Activated CD8-positive, alpha-beta memory T cell treated with anti-CD3 and anti-CD28 coated beads, Interleukin-2, amount 50 U/mL, for 4 hours (primary cell): ENCODE measurements around the gene CATSPERD.
A peak's percentile ranks its signal among the peaks of the same experiment; 100 is the strongest.
"Not testable (repeated sequence)": the region's sequence is repeated elsewhere in the genome, so short reads cannot be mapped to it uniquely, and the experiment has no call there.

Source experiments
- DNase-seq: peaks from one replicate; pipeline ENCODE4 v3.0.0-alpha.2; 2020

The CATSPERD gene

DNA sequence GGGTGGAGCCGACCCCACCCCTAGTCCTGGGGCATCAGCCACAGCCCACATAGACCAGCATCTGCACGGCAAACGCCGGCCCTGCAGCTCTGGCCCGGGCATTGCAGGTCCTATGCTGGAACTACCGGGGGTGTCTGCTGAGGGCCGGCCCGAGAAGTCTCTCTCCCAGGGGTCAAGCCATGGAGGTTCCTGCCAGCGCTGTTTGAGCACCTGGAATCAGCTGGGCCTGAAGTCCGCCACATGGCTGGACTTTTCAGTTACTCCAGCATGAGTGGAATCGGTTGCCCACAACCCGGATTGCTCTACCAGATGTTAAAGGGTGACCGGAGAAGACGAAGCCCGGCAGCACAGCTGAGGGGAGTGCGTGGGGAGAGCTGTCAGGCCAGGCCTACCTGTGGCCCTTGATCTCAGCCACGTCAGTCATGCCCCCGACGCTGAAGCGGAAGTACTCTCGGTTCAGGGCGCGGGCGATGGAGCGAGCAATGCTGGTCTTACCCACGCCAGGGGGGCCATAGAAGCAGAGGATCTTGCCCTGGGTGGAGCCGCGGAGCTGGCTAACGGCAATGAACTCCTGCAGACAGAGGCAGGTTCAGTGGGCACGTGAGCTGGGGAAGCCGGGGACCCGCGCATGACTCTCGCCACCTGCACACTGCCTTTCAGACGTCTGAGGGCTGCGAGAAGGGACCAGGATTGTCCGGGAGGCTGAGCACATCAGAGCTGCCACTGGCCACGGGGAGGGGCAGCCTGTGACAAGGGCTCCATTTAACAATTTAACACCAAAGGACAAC, 21.6 kb upstream of the CATSPERD start:
- no peak for DNase-seq

DNA sequence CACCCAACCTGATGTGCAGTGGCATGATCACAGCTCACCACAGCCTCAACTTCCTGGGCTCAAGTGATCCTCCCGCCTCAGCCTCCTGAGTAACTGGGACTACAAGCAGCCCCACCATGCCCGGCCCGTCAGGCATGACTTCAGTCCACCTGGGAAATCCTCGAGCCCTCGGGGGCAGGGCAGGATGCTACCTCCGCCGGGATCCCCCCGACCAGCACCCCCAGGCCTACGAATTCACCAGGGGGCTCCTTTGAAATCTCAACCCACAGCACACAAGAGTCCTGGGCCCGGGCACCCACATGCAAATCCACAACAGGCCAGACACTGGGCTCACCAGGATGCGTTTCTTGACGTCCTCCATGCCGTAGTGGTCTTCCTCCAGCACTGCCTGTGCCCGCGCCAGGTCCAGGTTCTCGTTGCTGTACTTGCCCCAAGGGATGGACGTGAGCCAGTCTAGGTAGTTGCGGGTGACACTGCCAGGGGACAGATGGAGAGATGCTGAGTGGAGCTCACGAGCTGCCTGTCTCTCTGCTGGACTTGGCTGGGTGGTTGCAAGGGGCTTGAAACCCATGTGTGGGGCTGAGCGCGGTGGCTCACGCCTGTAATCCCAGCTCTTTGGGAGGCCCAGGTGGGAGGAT, 19.9 kb upstream of the CATSPERD start:
- no peak for DNase-seq

DNA sequence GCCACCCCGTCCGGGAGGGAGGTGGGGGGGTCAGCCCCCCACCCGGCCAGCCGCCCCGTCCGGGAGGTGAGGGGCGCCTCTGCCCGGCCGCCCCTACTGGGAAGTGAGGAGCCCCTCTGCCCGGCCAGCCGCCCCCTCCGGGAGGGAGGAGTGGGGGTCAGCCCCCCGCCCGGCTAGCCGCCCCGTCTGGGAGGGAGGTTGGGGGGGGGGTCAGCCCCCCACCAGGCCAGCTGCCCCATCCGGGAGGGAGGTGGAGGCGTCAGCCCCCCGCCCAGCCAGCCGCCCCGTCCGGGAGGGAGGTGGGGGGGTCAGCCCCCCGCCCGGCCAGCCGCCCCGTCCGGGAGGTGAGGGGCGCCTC, 18.4 kb upstream of the CATSPERD start:
- not testable (repeated sequence) for DNase-seq

DNA sequence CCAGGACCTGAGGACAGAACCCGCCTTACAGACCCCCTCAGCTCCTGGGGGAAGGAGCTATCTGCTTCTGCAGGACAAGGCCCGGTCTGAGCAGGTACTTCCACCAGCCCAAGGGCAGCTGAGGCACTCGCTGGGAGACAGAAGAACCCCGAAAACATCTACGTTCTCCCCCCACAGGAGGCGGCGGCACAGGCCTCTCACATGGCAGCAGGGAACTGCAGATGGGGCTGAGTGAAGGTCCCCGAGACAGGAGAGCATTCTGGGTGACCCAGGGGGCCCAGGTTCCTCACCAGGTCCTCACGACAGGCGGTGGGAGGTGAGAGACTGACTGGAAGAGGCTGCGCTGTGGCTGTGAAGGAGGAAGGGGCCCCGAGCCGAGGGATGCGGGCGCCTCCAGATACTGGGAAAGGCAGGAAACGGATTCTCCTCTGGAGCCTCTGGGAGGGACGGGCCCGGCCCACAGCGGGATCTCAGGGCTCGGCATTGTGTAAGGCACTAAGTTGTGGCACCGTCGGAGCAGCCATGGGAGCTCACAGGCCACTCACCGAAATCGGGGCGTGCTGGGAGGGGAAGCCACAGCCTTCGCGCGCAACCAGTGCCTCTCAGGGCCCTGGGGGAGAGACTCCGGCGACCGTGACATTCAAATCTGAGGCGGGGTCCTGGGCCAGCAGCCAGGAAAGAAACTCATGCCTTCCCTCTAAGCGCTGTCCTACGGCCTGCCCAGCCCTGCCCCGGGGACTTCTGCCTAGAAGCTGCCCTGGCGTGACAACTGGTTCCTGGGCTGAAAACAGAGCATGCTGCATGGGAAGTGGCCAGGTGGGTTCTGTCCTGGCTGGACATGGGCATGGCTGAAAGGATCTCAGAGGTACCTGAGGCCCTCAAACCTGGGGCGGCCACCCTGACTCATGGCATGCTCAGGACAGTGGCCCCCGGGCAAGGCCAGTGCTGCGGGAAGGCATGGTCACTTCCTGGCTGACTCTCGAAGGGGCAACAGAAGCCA, 16.3 kb upstream of the CATSPERD start:
- DNase-seq, result no peak

DNA sequence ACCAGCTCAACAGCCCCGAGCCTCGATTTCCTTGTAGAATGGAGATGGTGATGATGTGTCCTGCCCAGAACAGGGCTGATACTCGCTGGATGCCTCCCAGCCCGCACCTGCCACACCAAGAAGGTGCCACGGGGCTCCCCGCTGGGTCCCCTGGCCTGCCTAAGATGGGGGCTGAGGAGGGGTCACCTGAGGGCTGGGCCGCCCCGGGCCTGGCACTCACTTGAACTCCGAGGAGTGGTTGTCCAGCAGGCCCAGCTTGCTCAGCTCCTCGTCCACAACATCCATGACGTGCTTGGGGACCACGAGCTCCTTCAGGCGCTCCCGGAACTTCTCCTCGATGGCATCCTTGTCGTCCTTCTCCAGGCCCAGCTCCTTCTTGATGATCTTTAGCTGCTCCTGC, 14.9 kb upstream of the CATSPERD start:
- no peak for DNase-seq

DNA sequence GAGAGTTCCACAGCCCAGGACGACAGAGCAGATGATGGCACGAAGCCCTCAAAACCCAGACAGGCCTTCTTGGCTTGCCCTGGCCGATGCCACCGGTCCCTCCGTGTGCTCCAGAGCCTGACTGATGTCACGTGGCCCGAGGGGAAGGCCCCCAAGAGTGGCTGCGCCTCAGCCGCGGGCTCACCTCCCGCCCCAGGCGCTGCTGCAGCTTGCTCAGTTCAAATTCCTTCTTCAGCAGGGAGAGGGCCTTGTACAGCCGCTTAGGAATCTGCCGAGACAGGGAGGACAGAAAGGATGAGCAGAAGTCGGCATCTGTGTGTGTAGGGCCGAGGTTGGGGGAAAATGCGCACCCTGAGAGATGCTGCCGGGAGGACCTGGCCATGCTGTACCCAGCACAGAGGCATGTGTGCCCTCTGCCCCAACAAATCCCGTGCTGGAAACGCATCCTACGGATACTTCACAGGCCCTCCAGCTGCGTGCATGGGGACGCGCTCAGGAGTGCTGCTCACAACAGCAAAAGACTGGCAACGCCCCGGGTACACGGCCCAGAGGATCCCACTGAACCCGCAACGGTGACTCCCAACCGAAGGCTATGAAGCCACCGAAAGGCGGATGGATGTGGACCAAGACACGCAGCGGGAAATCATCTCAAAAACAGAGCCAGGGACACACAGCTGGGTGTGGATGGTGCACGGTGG, 13.4 kb upstream of the CATSPERD start:
- no peak for DNase-seq

DNA sequence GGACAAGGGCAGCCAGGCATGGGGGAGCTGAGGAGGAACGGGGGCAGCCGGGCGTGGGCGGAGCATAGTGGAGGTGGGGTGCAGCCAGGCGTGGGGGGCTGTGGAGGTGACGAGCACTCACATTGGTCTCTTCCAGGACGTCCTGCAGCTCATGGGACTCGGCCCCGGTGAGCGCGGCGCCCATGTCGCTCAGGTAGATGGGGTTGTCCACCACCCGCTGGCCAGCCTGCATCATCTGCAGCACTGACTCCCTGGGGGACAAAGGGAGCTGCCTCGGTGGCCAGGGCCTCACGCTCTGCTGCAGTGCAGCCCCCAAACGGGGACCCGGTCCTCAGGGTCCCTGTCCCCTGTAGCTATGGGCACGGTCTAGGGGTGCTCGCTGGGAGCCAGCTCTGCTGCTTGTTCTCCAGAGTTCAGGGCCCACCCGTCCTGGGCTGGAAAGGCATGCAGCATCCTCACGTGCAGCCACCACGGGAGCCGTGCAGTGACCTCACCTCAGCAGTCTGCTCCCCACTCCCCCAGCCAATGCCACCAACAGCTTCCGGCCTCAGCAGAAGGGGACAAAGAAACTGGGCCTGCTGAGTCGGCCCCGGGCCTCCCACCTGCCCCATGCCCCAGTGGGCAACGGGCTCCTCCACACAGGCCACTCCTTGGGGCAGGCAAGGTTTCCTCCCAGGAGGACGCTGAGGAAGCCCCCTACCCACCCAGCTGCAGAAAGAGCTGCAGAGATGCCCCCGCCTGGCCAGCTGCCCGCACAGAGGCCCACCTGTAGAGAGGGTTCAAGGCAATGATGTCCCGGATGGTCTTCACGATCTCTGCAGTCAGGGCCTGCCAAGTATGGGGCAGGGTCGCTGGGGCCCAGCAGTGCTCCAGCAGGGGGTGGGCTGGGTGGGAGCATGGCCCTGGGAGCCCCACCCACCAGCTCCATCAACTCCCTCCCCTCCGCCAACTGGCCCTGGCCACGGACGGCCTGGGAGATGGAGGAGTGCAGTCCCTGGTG, 12.6 kb upstream of the CATSPERD start:
- no peak for DNase-seq

DNA sequence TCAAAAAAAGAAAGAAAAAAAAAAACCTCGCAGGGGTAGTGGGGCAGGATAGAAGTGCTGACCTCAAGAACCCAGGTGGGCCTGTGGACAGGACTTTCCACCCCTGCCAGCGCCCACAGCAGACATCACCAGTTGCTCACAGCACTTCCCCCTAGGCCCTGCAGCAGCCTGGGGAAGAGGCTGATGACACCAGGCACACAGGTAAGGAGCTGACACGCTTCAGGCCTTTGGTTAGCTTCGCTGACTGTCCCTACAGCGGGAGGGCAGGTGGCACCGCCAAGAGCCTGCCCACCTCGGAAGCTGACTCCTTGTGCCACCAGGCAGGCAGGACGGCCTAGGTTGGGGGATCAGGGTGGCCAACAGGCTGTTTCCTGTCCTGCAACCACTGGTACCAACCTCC, 9.4 kb upstream of the CATSPERD start:
- DNase-seq, result no peak

DNA sequence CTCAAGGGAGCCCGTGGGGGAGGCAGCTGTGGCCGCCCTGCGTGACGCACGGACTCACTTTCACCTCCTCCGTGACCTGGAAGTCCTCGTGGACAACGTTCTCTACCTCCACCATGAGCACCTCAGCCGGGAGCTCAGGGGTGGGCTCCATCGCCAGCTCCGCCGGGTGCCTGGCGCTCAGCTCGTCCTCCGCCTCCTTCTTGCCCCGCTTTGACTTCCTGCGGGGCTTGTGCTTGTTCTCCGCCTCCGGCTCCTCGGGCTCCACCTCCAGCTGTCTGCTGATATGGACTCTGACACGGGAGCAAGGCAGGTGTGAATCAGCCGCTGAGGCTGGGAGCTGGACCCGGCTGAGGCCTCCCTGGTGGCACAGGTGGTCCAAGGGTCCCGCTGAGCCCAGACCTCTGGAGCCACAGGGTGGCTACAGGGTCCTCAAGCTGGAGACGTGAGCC, 8.7 kb upstream of the CATSPERD start:
- DNase-seq, result no peak

DNA sequence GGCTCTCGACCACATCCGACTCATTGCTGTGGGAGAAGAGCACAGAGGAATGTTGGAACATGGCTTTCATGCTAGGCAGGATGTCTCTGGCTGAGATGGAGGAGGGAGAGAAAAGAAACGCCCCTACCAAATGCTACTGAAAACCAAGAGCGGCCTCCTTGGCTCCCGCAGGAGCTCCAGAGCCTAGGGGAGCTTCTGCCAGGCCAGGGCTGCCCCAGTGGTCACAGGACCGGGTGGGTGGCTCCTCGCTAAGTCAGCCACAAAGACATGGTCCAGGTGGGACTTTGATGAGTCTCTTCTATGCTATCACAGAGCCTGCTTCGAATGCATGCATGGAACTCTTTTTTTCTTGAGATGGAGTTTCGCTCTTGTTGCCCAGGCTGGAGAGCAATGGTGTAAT, 7.2 kb upstream of the CATSPERD start:
- DNase-seq, result no peak

DNA sequence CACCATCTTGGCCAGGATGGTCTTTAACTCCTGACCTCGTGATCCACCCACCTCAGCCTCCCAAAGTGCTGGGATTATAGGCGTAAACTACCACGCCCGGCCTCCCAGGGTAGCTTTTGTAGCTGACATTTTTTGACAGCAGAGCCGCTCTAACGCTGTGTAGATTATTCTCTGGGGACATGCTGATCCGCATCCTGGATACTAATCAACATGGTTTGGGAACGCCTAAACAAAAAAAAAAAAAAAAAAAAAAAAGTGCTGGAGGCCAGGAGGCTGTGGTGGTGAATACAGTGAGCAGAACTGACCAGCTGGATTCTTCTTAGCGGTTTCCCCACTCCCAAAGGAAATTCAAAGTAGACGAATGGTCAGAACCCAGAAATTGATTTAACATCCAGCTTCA, 5.6 kb upstream of the CATSPERD start:
- no peak for DNase-seq

DNA sequence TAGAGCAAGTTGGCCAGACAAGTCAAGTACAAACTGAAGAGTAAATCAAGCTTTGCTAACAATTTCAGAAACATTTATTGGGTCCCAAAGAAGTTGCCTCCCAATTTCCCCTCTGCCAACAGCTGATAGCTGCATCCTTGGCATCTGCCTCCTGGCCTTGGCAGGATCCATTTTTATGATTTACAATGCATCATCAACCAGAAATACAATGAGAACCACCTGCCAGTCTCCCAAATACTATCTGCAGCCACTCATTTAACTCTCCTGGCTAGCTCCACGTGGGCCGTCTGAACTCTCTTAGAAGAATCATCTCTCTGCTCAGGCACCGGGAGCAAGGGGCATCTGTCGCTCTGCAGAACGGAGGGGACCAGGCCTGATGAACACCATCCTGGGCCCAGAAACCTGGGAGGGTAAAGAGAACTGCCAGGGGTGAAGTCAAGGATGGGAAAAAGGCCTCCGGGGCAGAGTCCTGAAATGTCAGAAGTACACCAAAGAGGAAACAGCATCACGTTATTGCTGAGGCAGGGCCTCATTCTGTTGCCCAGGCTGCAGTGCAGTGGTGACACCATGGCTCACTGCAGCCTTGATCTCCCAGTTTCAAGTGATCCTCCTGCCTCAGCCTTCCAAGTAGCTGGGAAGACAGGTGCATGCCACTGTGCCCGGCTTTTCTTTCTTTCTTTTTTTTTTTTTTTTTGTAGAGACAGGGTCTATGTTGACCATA, 3.1 kb upstream of the CATSPERD start:
- no peak for DNase-seq

DNA sequence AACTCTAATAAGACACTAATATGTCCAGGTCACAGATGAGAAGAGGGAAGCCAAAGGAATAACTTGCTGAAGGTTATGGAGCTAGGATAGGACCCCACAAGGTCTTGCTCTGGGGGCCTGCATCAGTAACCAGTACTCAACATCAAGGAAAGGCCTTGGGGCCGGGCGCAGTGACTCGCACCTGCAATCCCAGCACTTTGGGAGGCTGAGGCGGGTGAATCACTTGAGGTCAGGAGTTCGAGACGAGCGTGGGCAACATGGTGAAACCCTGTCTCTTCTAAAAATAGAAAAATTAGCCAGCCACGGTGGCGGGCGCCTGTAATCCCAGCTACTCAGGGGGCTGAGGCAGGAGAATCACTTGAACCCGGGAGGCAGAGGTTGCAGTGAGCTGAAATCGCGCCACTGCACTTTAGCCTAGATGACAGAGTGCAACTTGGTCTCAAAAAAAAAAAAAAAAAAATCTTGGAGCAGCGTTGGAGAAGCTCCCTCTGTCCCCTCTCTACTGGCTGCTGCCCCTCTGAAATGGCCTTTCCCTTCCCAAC, 2.3 kb upstream of the CATSPERD start:
- peak; percentile 47 for DNase-seq

DNA sequence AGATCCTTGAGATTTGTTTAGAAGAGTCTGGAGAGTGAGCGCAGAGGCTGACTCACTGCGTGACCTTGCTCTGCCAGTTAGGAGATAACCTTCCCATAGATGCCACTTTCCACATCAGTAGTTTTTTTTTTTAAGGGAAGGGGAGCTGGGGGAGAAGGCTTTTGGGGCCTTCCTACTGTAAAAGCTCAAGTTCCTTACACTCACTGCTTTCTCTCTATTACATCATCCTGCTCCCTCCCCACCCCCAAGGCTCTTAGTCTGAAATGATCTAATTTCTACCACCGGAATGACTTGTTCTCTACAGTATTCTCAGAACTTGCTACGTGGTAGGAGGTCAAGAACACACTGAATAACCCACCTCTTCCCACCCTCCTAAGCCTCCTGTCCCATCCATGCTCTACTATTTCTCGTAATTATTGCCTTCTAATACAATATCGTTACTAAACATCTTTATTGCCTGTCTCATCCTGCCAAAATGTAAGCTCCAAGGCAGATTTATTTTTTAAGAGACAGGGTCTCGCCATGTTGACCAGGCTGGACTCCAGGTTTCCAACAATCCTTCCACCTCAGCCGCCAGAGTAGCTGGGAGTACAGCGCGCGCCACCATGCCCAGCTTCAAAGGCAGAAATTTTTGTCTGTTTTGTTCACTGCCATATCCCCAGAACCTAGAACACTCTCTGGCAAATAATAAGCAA, 1.7 kb upstream of the CATSPERD start:
- peak; percentile 41 for DNase-seq

DNA sequence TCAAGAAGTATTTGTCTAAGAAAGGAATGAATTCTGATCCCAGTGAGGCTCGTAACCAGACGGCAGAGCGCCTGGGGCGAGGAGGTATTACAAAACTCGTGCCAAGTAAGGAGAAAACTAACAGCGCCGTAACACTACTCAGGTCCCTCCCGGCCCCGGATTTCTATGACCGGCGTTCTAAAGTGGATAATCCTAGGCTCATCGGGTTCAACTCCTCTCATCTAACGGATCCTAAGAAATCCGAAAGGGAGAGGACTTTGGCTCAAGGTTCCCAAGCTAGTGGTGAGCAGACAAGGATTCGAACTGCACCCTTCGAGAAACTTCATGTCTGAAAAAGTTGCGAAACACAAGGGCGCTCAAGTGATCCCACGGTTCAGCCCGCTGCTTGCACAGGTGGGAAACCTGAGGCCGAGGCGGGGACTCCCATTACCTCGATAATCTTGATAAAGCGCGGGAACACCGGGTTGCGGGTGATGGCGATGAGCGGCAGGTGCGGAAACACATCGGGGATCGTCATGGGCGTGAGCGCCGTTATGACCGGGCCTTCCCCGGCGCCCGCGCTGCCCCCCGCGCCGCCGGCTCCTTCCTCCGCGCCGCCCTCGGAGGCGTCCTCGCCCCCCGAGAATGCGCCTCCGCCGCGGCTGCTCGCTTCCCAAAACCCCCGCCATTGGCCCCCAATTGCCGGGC, 1.0 kb upstream of the CATSPERD start:
- no peak for DNase-seq

DNA sequence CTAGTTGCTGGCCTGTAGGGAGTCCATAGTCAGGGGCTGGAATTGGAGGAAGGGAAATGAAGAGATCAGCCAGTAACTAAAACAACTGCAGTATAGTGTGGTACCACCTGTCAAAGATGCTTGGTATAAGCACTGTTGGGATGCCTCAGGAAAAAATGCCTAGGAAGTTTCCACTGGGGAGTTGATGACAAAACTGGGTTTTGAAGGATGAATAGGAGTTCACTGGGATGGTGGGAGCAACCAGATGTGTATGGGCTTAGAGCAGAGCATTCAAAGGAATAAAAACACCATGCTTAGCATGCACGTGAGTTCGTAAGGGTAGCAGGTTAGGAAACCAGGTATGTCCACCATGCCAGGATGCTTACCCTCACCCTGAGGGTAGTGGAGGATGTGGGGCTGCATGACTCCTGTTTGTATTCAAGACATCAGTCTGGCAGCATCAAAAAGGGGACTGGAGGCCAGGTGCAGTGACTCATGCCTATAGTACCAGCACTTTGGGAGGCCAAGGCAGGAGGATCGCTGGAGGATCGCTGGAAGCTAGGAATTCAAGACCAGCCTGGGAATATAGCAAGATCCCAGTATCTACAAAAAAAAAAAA, 7.1 kb downstream of the CATSPERD start:
- DNase-seq, result no peak

DNA sequence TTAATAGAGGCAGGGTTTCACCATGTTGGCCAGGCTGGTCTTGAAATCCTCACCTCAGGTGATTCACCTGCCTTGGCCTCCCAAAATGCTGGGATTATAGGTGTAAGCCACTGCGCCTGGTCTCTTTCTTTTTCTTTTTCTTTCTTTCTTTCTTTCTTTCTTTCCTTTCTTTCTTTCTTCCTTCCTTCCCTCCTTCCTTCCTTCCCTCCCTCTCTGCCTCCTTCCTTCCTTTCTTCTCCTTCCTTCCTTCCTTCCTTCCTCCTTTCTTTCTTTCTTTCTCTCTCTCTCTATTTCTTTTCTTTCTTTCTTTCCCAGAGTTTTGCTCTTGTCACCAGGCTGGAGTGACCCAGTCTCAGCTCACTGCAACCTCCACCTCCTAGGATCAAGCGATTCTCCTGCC, 12.7 kb downstream of the CATSPERD start:
- not testable (repeated sequence) for DNase-seq

DNA sequence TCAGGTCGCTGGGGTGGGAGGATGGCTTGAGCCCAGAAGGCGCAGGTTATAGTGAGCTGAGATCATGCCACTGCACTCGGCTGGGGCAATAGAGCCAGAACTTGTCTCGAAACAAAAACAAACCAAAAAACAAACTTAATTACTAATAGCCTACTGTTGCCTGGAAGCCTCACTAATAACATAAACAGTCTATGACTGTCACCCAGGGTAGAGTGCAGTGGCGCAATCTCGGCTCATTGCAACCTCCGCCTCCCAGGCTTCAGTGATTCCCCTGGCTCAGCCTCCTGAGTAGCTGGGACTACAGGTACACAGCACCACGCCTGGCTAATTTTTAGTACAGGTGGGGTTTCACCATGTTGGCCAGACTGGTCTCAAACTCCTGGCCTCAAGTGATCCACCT, 18.0 kb downstream of the CATSPERD start:
- no peak for DNase-seq

DNA sequence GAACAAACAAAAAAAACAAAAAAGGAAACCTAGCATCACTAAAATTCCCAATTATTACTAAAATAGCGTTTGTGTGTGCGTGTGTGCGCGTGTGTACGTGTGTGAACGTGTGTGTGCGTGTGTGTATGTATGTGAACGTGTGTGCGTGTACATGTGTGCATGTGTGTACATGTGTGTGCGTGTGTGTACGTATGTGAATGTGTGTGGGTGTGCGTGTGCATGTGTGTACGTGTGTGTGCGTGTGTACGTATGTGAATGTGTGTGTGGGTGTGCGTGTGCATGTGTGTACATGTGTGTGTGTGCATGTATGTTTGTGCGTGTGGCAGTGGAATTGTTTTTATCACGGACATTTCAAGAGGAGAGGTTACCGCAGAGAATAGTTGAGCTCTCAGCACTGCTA, 21.6 kb downstream of the CATSPERD start:
- DNase-seq, result no peak
